ENCODE measurements around the gene SCAMP2.

DNA sequence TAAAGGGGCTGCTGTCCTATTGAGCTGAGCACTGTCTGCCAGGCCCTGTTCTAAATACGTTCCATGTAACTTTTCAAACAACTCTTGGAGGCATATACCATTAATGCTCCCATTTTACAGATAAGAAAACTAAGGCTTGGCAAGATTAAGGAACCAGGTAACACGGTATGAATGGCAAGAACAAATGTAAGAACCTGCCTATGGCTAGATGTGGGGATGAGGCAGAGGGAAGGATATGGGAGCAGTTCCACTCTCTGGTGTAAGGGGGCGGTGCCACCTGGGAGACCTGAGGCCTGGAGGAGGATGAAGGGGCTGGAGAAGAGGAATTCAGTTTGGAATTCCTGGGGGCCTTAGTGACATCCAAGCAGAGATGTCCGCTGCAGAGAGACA, 64.3 kb downstream of the SCAMP2 start:
- TF ChIP-seq, protein P1, sequence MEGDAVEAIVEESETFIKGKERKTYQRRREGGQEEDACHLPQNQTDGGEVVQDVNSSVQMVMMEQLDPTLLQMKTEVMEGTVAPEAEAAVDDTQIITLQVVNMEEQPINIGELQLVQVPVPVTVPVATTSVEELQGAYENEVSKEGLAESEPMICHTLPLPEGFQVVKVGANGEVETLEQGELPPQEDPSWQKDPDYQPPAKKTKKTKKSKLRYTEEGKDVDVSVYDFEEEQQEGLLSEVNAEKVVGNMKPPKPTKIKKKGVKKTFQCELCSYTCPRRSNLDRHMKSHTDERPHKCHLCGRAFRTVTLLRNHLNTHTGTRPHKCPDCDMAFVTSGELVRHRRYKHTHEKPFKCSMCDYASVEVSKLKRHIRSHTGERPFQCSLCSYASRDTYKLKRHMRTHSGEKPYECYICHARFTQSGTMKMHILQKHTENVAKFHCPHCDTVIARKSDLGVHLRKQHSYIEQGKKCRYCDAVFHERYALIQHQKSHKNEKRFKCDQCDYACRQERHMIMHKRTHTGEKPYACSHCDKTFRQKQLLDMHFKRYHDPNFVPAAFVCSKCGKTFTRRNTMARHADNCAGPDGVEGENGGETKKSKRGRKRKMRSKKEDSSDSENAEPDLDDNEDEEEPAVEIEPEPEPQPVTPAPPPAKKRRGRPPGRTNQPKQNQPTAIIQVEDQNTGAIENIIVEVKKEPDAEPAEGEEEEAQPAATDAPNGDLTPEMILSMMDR (IDR thresholded peaks at IDR 0.05): no peak
- no peak for TF ChIP-seq POLR2AphosphoS5 (IDR thresholded peaks at IDR 0.05; ENCODE audit: low read depth, low read length)
- TF ChIP-seq, protein P2, sequence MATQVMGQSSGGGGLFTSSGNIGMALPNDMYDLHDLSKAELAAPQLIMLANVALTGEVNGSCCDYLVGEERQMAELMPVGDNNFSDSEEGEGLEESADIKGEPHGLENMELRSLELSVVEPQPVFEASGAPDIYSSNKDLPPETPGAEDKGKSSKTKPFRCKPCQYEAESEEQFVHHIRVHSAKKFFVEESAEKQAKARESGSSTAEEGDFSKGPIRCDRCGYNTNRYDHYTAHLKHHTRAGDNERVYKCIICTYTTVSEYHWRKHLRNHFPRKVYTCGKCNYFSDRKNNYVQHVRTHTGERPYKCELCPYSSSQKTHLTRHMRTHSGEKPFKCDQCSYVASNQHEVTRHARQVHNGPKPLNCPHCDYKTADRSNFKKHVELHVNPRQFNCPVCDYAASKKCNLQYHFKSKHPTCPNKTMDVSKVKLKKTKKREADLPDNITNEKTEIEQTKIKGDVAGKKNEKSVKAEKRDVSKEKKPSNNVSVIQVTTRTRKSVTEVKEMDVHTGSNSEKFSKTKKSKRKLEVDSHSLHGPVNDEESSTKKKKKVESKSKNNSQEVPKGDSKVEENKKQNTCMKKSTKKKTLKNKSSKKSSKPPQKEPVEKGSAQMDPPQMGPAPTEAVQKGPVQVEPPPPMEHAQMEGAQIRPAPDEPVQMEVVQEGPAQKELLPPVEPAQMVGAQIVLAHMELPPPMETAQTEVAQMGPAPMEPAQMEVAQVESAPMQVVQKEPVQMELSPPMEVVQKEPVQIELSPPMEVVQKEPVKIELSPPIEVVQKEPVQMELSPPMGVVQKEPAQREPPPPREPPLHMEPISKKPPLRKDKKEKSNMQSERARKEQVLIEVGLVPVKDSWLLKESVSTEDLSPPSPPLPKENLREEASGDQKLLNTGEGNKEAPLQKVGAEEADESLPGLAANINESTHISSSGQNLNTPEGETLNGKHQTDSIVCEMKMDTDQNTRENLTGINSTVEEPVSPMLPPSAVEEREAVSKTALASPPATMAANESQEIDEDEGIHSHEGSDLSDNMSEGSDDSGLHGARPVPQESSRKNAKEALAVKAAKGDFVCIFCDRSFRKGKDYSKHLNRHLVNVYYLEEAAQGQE (IDR thresholded peaks at IDR 0.05; ENCODE audit: insufficient read depth in 1 of 2, low read depth in 2 of 2, low read length in 1 of 2): no peak
- TF ChIP-seq SIN3A (IDR thresholded peaks at IDR 0.05; ENCODE audit: borderline replicate concordance, insufficient read depth, low read depth, low read length): no peak
